Kidney (tissue), 14 donors: ENCODE data around the gene AUP1. TPM values are rescaled to one million over a fixed set of nuclear protein-coding genes. Genes with fewer than 3 reads are reported as not detected.
A peak's percentile ranks its signal among the peaks of the same experiment; 100 is the strongest.

ENCODE experiments used
- DNase-seq, 5 donors: peaks; one replicate each; pipeline ENCODE4 v3.0.0-alpha.2; 2013 to 2020
- FAIRE-seq: peaks from 2 replicates; lab custom pipeline; 2012; peaks lifted over from hg19 to GRCh38; lab: Jason Lieb, UNC
- H3K27ac ChIP-seq, 2 donors: one replicate each; pipeline ENCODE4 v1.7.0; 2013; ENCODE audit warnings: low read depth in 2 of 2, low read length in 2 of 2, inconsistent platforms in 1 of 2
- H3K27me3 ChIP-seq: one replicate; pipeline ENCODE4 v1.7.1; 2013; ENCODE audit warnings: low read length, inconsistent platforms; ENCODE audit not compliant: control insufficient read depth, insufficient read depth
- H3K36me3 ChIP-seq, 3 donors: one replicate each; pipeline versions ENCODE4 v1.7.0 to v1.7.1; 2013; ENCODE audit warnings: low read length in 3 of 3, control low read depth in 1 of 3, inconsistent platforms in 1 of 3; ENCODE audit not compliant: insufficient read depth in 3 of 3, control insufficient read depth in 2 of 3
- H3K4me1 ChIP-seq, 3 donors: one replicate each; pipeline versions ENCODE4 v1.7.0 to v1.7.1; 2013; ENCODE audit warnings: low read length in 3 of 3, inconsistent platforms in 1 of 3, low read depth in 1 of 3; ENCODE audit not compliant: control insufficient read depth in 2 of 3, insufficient read depth in 2 of 3
- H3K4me3 ChIP-seq, 3 donors: one replicate each; pipeline versions ENCODE4 v1.7.0 to v1.8.1; 2013; ENCODE audit warnings: low read length in 3 of 3, control low read depth in 1 of 3, inconsistent platforms in 1 of 3
- H3K9ac ChIP-seq, 3 donors: one replicate each; pipeline versions ENCODE4 v1.7.0 to v1.7.1; 2013; ENCODE audit warnings: low read length in 3 of 3, control low read depth in 1 of 3, inconsistent platforms in 1 of 3
- H3K9me3 ChIP-seq, 3 donors: one replicate each; pipeline versions ENCODE4 v1.7.0 to v1.7.1; 2013; ENCODE audit warnings: low read length in 3 of 3, control low read depth in 1 of 3, inconsistent platforms in 1 of 3; ENCODE audit not compliant: control insufficient read depth in 2 of 3, insufficient read depth in 1 of 3
- intact Hi-C: fragments of 100-400 bp; cut with DNase I; formaldehyde crosslinking; loops from one replicate; pipeline ENCODE4 v1.11.1; 2022
- polyA plus RNA-seq: library from polyadenylated mRNA; stranded (reverse); fragments of 350-450 nt; fragmentation: Illumina TruSeq; extraction: RNeasy Lipid Tissue Mini Kit (QIAGEN cat#74804); gene quantifications from one replicate; pipeline ENCODE4 v1.2.3, GENCODE V29; 2014; ENCODE audit warnings: low read depth, low replicate concordance; ENCODE audit not compliant: insufficient read depth
- total RNA-seq: library from RNA; stranded (reverse); fragmentation: NEBNext Ultra II Directional; extraction: Animal tissue kit (Norgen Biotek cat#: 25700); gene quantifications from one replicate; pipeline ENCODE4 v1.2.1, GENCODE V29; 2021
- TF ChIP-seq, protein P1 (sequence below): IDR thresholded peaks from 3 replicates; pipeline ENCODE4 v1.5.1; 2012; ENCODE audit warnings: mild to moderate bottlenecking, moderate library complexity, borderline replicate concordance; ENCODE audit not compliant: insufficient read depth; ENCODE audit errors: extremely low read depth
- donor health status: control.
- donor health status: control.
- donor health status: control.
- donor health status: control.
- donor health status: control.
- donor health status: DM: yes; HTN: yes; CAD: no.
- donor health status: Normal renal cell carcinoma (clear cell type).

Gene AUP1
- total and polyA plus RNA-seq, 2 donors from 2014 or later: 91.0 to 130 TPM

DNA sequence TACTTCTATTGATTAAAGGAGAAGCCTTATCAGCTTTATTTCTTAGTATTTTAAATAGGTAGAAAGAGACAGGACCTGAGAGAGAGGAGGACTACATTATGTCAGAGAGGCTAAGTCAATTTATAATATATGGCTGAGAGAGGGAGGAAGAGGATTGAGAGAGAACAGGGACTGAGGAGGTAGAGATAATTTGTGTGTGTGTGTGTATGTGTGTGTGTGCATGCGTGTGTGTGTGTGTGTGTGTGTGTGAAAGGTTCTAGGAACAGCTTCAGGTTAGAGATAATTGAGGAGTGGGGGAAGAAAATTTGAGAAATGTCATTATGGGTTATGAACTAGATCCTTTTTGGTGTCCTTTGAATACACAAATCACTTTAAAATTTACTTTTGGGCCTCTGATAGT, 40.2 kb upstream of the AUP1 start:
- Histone ChIP-seq H3K9me3 (no peaks in the 10 kb centered on the region), H3K27ac (no peak overlapping the region), H3K36me3 (no peaks in the 10 kb centered on the region), H3K9ac (no peak overlapping the region), H3K27me3 (no peaks in the 10 kb centered on the region), H3K4me3 (no peak overlapping the region), H3K4me1 (no peaks in the 10 kb centered on the region)
- TF ChIP-seq, protein P1, sequence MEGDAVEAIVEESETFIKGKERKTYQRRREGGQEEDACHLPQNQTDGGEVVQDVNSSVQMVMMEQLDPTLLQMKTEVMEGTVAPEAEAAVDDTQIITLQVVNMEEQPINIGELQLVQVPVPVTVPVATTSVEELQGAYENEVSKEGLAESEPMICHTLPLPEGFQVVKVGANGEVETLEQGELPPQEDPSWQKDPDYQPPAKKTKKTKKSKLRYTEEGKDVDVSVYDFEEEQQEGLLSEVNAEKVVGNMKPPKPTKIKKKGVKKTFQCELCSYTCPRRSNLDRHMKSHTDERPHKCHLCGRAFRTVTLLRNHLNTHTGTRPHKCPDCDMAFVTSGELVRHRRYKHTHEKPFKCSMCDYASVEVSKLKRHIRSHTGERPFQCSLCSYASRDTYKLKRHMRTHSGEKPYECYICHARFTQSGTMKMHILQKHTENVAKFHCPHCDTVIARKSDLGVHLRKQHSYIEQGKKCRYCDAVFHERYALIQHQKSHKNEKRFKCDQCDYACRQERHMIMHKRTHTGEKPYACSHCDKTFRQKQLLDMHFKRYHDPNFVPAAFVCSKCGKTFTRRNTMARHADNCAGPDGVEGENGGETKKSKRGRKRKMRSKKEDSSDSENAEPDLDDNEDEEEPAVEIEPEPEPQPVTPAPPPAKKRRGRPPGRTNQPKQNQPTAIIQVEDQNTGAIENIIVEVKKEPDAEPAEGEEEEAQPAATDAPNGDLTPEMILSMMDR: no peak
- intact Hi-C loops: no loop called here
- no peak for FAIRE-seq
- no peak for DNase-seq

DNA sequence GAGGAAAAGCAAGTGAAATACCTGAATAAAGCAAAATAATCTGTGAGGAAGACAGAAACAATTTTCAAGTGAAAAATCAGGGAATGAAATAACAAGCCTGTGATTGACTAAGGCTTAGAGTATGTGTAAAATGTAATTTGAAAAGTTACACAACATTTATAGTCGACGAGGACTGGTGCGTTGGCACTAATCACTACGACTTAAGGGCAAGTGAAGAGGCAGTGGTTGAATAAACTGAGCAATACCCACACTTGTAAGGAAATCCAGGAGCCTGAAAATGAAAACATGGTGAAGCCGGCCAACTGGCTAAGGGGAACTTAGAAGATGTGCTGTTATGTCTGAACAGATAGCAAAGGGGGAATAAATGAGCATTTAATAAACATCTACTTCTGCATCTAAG, 38.4 kb upstream of the AUP1 start:
- Histone ChIP-seq H3K9ac (no peak overlapping the region), H3K27ac (no peak overlapping the region), H3K4me3 (no peak overlapping the region), H3K9me3 (no peaks in the 10 kb centered on the region), H3K27me3 (no peaks in the 10 kb centered on the region), H3K36me3 (no peaks in the 10 kb centered on the region), H3K4me1 (no peaks in the 10 kb centered on the region)
- no peak for FAIRE-seq
- TF ChIP-seq, protein P1: no peak
- DNase-seq: no peak
- intact Hi-C loops: no loop called here

DNA sequence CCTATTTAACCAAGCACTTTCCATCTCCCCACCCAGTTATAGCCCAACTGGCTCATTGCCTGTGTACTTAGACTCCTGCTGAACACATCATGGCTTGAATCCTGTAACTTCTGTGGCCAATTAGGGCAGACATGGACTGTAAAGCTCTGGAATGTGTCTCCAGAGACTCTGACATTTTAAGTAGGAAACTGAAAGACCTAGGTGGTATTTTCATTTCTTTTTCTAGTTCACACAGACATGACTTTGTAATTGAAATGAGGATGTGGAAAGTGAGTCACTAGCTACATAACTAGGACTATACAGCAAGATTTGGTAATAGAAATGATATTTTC, 37.2 kb upstream of the AUP1 start:
- Histone ChIP-seq H3K36me3 (no peaks in the 10 kb centered on the region), H3K9ac (no peak overlapping the region), H3K27me3 (no peaks in the 10 kb centered on the region), H3K27ac (no peak overlapping the region), H3K9me3 (no peaks in the 10 kb centered on the region), H3K4me1 (no peaks in the 10 kb centered on the region), H3K4me3 (no peak overlapping the region)
- TF ChIP-seq, protein P1: no peak
- no peak for FAIRE-seq
- DNase-seq: peak in 1 of 5 donors; percentile 19
- intact Hi-C loops: no loop called here

DNA sequence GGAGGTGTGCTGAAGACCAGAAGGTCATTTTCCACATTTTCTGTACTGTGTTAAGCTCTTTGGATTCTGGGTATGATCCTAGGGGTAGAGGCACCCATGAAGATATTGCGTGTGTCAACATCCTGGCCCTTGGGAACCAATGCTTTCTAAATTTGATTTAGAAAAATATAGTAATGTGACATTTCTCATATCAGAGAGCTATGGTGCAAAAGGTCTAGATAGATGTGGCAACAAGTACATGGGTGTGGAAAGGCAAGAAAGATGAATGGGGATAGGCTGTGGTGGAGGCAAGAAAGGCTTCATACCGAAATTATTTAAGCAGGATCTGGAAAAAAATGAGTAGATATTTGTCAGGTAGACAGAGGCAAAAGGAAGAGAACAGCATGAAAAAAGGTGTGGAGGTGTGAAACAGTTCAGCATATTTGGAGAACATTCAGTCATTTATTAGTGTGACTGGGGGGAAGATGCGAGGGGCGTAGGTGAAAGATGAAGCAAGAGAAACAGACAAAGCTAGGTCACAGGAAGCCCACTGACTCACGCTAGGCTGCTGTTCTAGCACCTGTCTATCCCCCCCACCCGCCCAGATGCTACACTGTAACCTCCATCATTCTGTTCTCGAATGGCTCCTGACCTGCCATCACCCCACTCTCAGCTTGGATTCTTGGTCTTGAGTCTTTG, 36.7 kb upstream of the AUP1 start:
- Histone ChIP-seq H3K36me3 (no peaks in the 10 kb centered on the region), H3K4me1 (no peaks in the 10 kb centered on the region), H3K27ac (no peak overlapping the region), H3K4me3 (no peak overlapping the region), H3K9me3 (no peaks in the 10 kb centered on the region), H3K27me3 (no peaks in the 10 kb centered on the region), H3K9ac (no peak overlapping the region)
- FAIRE-seq (no peak), DNase-seq (no peak)
- intact Hi-C loops: no loop called here
- TF ChIP-seq, protein P1: no peak
